ENCODE results near the gene RTP1. TPM values are rescaled to one million over a fixed set of nuclear protein-coding genes. Genes with fewer than 3 reads are reported as not detected.
A peak's percentile ranks its signal among the peaks of the same experiment; 100 is the strongest.
"Not testable (repeated sequence)": the region's sequence is repeated elsewhere in the genome, so short reads cannot be mapped to it uniquely, and the experiment has no call there.

The RTP1 gene
- not detected for polyA plus RNA-seq (ENCODE audit: insufficient read length in 3 of 3)
- long read RNA-seq, donor 1 = 0 reads
- long read RNA-seq, donor 2 = 0 reads
- long read RNA-seq, donor 3 = 0 reads
- long read RNA-seq, donor 4 = 0 reads
- long read RNA-seq, donor 5 = 0 reads
- long read RNA-seq, donor 6 = 0 reads
- long read RNA-seq, donor 7 = 0 reads
- long read RNA-seq, donor 8 = 0 reads
- long read RNA-seq, donor 9 = 0 reads
- long read RNA-seq, donor 10 = 0 reads
- long read RNA-seq, donor 11 = 0 reads
- long read RNA-seq, donor 12 = 0 reads
- long read RNA-seq, donor 13 = 0 reads
- long read RNA-seq, donor 14 = 0 reads
- long read RNA-seq, donor 15 = 0 reads
- long read RNA-seq, donor 16 = 0 reads

- peak in 1 of 11 donors; percentile 9 for DNase-seq (ENCODE audit: extremely low read depth in 1 of 11, low read depth in 9 of 11, low spot score in 4 of 11)
Observed at GRCh38 chr3:187197335-187197649, at the start of gene RTP1. RTP1 (plus strand) TSS chr3:187197486; CDS start chr3:187197516, 30 bp downstream.

GRCh38 chr3:187150186-187150585, 47.1 kb upstream of the RTP1 start:
- DNase-seq (ENCODE audit: extremely low read depth in 1 of 11, low read depth in 9 of 11, low spot score in 4 of 11) = no peak

GRCh38 chr3:187150599-187150998, 46.7 kb upstream of the RTP1 start:
- no peak for DNase-seq (ENCODE audit: extremely low read depth in 1 of 11, low read depth in 9 of 11, low spot score in 4 of 11)

- no peak for DNase-seq (ENCODE audit: extremely low read depth in 1 of 11, low read depth in 9 of 11, low spot score in 4 of 11)
Observed at GRCh38 chr3:187161556-187161955, 35.7 kb upstream of the RTP1 start.

GRCh38 chr3:187162265-187162953, 34.9 kb upstream of the RTP1 start:
- no peak for DNase-seq (ENCODE audit: extremely low read depth in 1 of 11, low read depth in 9 of 11, low spot score in 4 of 11)

- peak; percentile 45 to 84 (median 68) for DNase-seq (ENCODE audit: extremely low read depth in 1 of 11, low read depth in 9 of 11, low spot score in 4 of 11)
Observed at GRCh38 chr3:187165144-187165543, 32.1 kb upstream of the RTP1 start.

GRCh38 chr3:187166750-187167149, 30.5 kb upstream of the RTP1 start:
- DNase-seq (ENCODE audit: extremely low read depth in 1 of 11, low read depth in 9 of 11, low spot score in 4 of 11) = no peak

GRCh38 chr3:187167777-187168176, 29.5 kb upstream of the RTP1 start:
- no peak for DNase-seq (ENCODE audit: extremely low read depth in 1 of 11, low read depth in 9 of 11, low spot score in 4 of 11)

- no peak for DNase-seq (ENCODE audit: extremely low read depth in 1 of 11, low read depth in 9 of 11, low spot score in 4 of 11)
Observed at GRCh38 chr3:187169231-187169960, 27.9 kb upstream of the RTP1 start.

GRCh38 chr3:187170911-187171310, 26.4 kb upstream of the RTP1 start:
- not testable (repeated sequence) for DNase-seq (ENCODE audit: extremely low read depth in 1 of 11, low read depth in 9 of 11, low spot score in 4 of 11)

GRCh38 chr3:187172929-187173328, 24.4 kb upstream of the RTP1 start:
- no peak for DNase-seq (ENCODE audit: extremely low read depth in 1 of 11, low read depth in 9 of 11, low spot score in 4 of 11)

GRCh38 chr3:187181454-187182170, 15.7 kb upstream of the RTP1 start:
- DNase-seq (ENCODE audit: extremely low read depth in 1 of 11, low read depth in 9 of 11, low spot score in 4 of 11) = no peak

- no peak for DNase-seq (ENCODE audit: extremely low read depth in 1 of 11, low read depth in 9 of 11, low spot score in 4 of 11)
Observed at GRCh38 chr3:187183210-187183862, 13.9 kb upstream of the RTP1 start.

- DNase-seq (ENCODE audit: extremely low read depth in 1 of 11, low read depth in 9 of 11, low spot score in 4 of 11) = no peak
Observed at GRCh38 chr3:187183903-187184302, 13.4 kb upstream of the RTP1 start.

- DNase-seq (ENCODE audit: extremely low read depth in 1 of 11, low read depth in 9 of 11, low spot score in 4 of 11) = no peak
Observed at GRCh38 chr3:187185759-187186158, 11.5 kb upstream of the RTP1 start.

GRCh38 chr3:187186375-187186774, 10.9 kb upstream of the RTP1 start:
- no peak for DNase-seq (ENCODE audit: extremely low read depth in 1 of 11, low read depth in 9 of 11, low spot score in 4 of 11)

GRCh38 chr3:187186801-187187421, 10.4 kb upstream of the RTP1 start:
- DNase-seq (ENCODE audit: extremely low read depth in 1 of 11, low read depth in 9 of 11, low spot score in 4 of 11) = no peak

- no peak for DNase-seq (ENCODE audit: extremely low read depth in 1 of 11, low read depth in 9 of 11, low spot score in 4 of 11)
Observed at GRCh38 chr3:187188931-187189330, 8.4 kb upstream of the RTP1 start.

- DNase-seq (ENCODE audit: extremely low read depth in 1 of 11, low read depth in 9 of 11, low spot score in 4 of 11) = no peak
Observed at GRCh38 chr3:187191271-187191670, 6.0 kb upstream of the RTP1 start.
